Heart right ventricle (tissue), 16 donors: ENCODE data around the gene POLDIP3. TPM values are rescaled to one million over a fixed set of nuclear protein-coding genes. Genes with fewer than 3 reads are reported as not detected.
"Not testable (repeated sequence)": the region's sequence is repeated elsewhere in the genome, so short reads cannot be mapped to it uniquely, and the experiment has no call there.

Experiments used
- ATAC-seq, 8 donors: fragments of 200-7000 bp; cut with Tn5 transposase; one replicate each; pipeline ENCODE4 v1.9.1; 2020; ENCODE audit warnings: mild to moderate bottlenecking in 8 of 8, moderate library complexity in 8 of 8, moderate number of reproducible peaks in 1 of 8
- DNase-seq, 2 donors: peaks; one replicate each; pipeline ENCODE4 v3.0.0-alpha.2; 2020
- H3K27ac ChIP-seq, 10 donors: fragments of 200-600 bp; sonication (generic) in 2 of 10; one replicate each; pipeline versions ENCODE4 v1.5.0 to v1.8.0; 2020 to 2022; ENCODE audit warnings: mild to moderate bottlenecking in 3 of 10
- H3K27me3 ChIP-seq, 7 donors: fragments of 200-600 bp; one replicate each; pipeline ENCODE4 v1.8.0; 2021 to 2022; ENCODE audit warnings: mild to moderate bottlenecking in 2 of 7
- H3K36me3 ChIP-seq, 9 donors: fragments of 200-600 bp; sonication (generic) in 1 of 9; one replicate each; pipeline versions ENCODE4 v1.5.0 to v1.8.0; 2020 to 2022; ENCODE audit warnings: mild to moderate bottlenecking in 2 of 9
- H3K4me1 ChIP-seq, 9 donors: fragments of 200-600 bp; sonication (generic) in 1 of 9; one replicate each; pipeline versions ENCODE4 v1.5.0 to v1.8.0; 2020 to 2022; ENCODE audit warnings: mild to moderate bottlenecking in 4 of 9
- H3K4me3 ChIP-seq, 10 donors: fragments of 200-600 bp; sonication (generic) in 2 of 10; one replicate each; pipeline versions ENCODE4 v1.5.0 to v1.8.0; 2020 to 2022; ENCODE audit warnings: mild to moderate bottlenecking in 7 of 10, moderate library complexity in 2 of 10
- H3K9me3 ChIP-seq, 11 donors: fragments of 200-600 bp in 10 of 11; sonication (generic) in 2 of 11; one replicate each; pipeline versions ENCODE4 v1.5.0 to v1.8.0; 2013 to 2022; ENCODE audit warnings: mild to moderate bottlenecking in 2 of 11, control low read depth in 1 of 11, moderate library complexity in 1 of 11
- WGBS, 2 donors: extraction: QIAGEN DNeasy Blood & Tissue Kit; methylation state at CpG; one replicate each; pipeline ENCODE4 v1.1.7; 2013; ENCODE audit warnings: inconsistent platforms in 1 of 2; 5-methylcytosine and 5-hydroxymethylcytosine counted together
- intact Hi-C, 10 donors: fragments of 100-400 bp; cut with DNase I; formaldehyde crosslinking; loops; one replicate each; pipeline versions ENCODE4 v1.11.1 to v1.14.2; 2022
- polyA plus RNA-seq, 2 donors: library from polyadenylated mRNA; stranded (reverse); fragments of 200-250 nt; gene quantifications; one replicate each; pipeline ENCODE4 v1.2.3, GENCODE V29; 2013
- total RNA-seq, 10 donors: library from RNA; stranded (reverse); fragmentation: NEBNext Ultra II Directional in 3 of 10; extraction: Animal tissue kit (Norgen Biotek cat#: 25700) in 3 of 10; gene quantifications; one replicate each; pipeline versions ENCODE4 v1.2.1 to v1.2.4, GENCODE V29; 2021 to 2023
- TF ChIP-seq, protein P1 (sequence below), 9 donors: fragments of 200-600 bp; sonication (generic) in 2 of 9; IDR thresholded peaks; one replicate each; pipeline versions ENCODE4 v1.5.0 to v1.8.0; 2021 to 2022; ENCODE audit warnings: antibody characterized with exemption in 9 of 9, mild to moderate bottlenecking in 5 of 9, moderate library complexity in 1 of 9
- donor health status: Arrhythmogenic right ventricular cardiomyopathy.
- donor health status: ischemic (EF 13 %, LVEDD 7.1; RV severe dilation, severe dysfunction).
- donor health status: healthy with polysubstance abuse.
- donor health status: DM: no; HTN: yes; CAD: no.
- donor health status: DM: no; HTN: no; CAD: no.
- donor health status: ischemic (EF 25% LVEDD 6.9; RV normal size, moderate dysfunction).
- donor health status: ischemic (EF 25% LVEDD 5.7; RV mildly dilated, moderate dysfunction).
- donor health status: healthy.
- donor health status: DM: yes; HTN: yes; CAD: no.
- donor health status: Ischemic cardiomyopathy.
- donor health status: ischemic (EF 35%, LVEDD 5.7; RV mildly dilated, moderate dysfunction).
- donor health status: nonischemic (EF 11% LVEDD 7.7; RV severe dilation, severe dysfunction).
- donor health status: DM: yes; HTN: yes; CAD: no.
- donor health status: PGD.
- donor health status: ischemic (EF 29% LVEDD 5.4; RV normal size, mild dysfunction).
- donor health status: nonischemic (EF 23%, LVEDD 6.1; RV moderate dilation, normal function).

Gene POLDIP3
- total and polyA plus RNA-seq, 12 donors, result 11.9 to 42.6 (median 32.5) TPM

DNA sequence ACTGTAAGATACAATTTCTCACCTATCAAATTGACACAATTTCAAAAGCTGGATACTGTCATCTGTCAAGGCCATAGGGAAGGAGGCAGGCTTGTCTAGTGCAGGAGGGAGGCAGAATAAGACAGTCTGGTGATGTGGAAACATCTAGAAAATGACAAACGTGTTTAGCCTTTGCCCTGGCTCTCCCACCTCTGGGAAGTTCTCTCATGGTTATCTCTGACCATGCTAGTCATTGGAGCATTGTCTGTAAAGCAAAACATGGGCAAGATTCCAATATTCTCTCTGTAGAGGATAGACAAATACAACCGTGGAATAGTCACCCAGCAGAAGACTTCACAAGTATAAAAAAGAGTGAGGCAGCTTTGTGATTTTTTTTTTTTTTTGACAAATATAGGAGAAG, 70.0 kb downstream of the POLDIP3 start:
- WGBS, 2 donors, result 3% methylated on average over 2 of the region's 2 CpGs
- no peak overlapping the region for H3K4me3 ChIP-seq
- H3K36me3 ChIP-seq, result no peaks in the 10 kb centered on the region
- no peaks in the 10 kb centered on the region for H3K27me3 ChIP-seq
- TF ChIP-seq, protein P1, sequence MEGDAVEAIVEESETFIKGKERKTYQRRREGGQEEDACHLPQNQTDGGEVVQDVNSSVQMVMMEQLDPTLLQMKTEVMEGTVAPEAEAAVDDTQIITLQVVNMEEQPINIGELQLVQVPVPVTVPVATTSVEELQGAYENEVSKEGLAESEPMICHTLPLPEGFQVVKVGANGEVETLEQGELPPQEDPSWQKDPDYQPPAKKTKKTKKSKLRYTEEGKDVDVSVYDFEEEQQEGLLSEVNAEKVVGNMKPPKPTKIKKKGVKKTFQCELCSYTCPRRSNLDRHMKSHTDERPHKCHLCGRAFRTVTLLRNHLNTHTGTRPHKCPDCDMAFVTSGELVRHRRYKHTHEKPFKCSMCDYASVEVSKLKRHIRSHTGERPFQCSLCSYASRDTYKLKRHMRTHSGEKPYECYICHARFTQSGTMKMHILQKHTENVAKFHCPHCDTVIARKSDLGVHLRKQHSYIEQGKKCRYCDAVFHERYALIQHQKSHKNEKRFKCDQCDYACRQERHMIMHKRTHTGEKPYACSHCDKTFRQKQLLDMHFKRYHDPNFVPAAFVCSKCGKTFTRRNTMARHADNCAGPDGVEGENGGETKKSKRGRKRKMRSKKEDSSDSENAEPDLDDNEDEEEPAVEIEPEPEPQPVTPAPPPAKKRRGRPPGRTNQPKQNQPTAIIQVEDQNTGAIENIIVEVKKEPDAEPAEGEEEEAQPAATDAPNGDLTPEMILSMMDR (IDR thresholded peaks at IDR 0.05), result no peak
- DNase-seq (no peak), ATAC-seq (peak in 4 of 8 donors; percentile 15 to 59 (median 44))
- H3K4me1 ChIP-seq, result peaks cover 0 to 4% (median 0%) of the 10 kb centered on the region in 9 donors
- H3K27ac ChIP-seq, result no peak overlapping the region
- intact Hi-C loops, result no loop called here
- H3K9me3 ChIP-seq, result no peaks in the 10 kb centered on the region

DNA sequence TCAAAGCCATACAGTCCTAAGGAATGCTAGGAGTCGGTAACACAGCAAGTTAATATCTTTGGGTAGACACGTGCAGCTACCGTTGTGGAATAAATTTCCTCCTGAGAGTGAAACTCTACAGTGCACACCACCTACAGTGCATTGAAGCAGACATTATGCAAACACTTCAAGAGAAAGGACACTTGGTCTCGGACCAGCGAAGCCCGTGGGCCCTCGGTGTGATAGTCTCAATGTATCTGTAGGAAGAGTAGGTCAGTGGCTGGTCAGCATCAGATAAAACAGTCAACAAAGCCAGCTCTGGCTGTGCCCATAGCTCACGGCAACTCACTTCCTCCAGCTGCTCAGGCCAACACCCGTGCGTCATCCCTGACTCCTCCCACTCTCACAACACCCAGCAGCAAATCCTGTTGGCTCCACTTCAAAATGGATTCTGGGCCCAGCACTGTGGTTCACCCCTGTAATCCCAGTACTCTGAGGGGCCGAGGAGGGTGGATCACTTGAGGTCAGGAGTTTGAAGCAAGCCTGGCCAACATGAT, 75.4 kb downstream of the POLDIP3 start:
- H3K4me3 ChIP-seq, H3K36me3 ChIP-seq, H3K9me3 ChIP-seq, DNase-seq, H3K27me3 ChIP-seq, intact Hi-C loops: not testable (repeated sequence)
- Histone ChIP-seq H3K27ac (peak overlapping the region in 7 of 10 donors; percentile 25 to 76 (median 49)), H3K4me1 (peaks cover 0 to 22% (median 10%) of the 10 kb centered on the region in 9 donors)
- 22 to 34% methylated on average over 7 to 9 of the region's 11 CpGs for WGBS, 2 donors
- peak in 7 of 8 donors; percentile 74 to 92 (median 83) for ATAC-seq

DNA sequence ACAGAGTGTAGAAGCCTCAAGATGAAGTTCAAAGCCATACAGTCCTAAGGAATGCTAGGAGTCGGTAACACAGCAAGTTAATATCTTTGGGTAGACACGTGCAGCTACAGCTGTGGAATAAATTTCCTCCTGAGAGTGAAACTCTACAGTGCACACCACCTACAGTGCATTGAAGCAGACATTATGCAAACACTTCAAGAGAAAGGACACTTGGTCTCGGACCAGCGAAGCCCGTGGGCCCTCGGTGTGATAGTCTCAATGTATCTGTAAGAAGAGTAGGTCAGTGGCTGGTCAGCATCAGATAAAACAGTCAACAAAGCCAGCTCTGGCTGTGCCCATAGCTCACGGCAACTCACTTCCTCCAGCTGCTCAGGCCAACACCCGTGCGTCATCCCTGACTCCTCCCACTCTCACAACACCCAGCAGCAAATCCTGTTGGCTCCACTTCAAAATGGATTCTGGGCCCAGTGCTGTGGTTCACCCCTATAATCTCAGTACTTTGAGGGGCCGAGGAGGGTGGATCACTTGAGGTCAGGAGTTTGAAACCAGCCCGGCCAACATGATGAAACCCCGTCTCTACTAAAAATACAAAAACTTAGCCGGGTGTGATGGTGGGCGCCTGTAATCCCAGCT, 77.4 kb downstream of the POLDIP3 start:
- DNase-seq, H3K36me3 ChIP-seq, H3K4me3 ChIP-seq, H3K9me3 ChIP-seq, intact Hi-C loops, H3K27me3 ChIP-seq: not testable (repeated sequence)
- Histone ChIP-seq H3K27ac (peak overlapping the region in 8 of 10 donors; percentile 30 to 79 (median 68)), H3K4me1 (peaks cover 0 to 22% (median 10%) of the 10 kb centered on the region in 9 donors)
- 53 to 65% methylated on average over 8 to 11 of the region's 14 CpGs for WGBS, 2 donors
- ATAC-seq, result peak; percentile 70 to 93 (median 86)

DNA sequence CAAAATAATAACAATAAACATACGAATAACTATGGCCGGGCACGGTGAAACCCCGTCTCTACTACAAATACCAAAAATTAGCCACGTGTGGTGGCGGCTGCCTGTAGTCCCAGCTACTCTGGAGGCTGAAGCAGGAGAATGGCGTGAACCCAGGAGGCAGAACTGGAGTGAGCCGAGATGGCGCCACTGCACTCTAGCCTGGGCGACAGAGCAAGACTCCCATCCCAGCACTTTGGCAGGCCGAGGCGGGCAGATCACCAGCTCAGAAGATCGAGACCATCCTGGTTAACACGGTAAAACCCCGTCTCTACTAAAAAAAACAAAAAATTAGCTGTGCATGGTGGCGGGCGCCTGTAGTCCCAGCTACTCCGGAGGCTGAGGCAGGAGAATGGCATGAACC, 78.0 kb downstream of the POLDIP3 start:
- 96 to 97% methylated on average over 18 of the region's 18 CpGs for WGBS, 2 donors
- Histone ChIP-seq H3K4me1 (peaks cover 0 to 22% (median 10%) of the 10 kb centered on the region in 9 donors), H3K27ac (peak overlapping the region in 8 of 10 donors; percentile 9 to 78 (median 39))
- intact Hi-C loops, H3K27me3 ChIP-seq, H3K9me3 ChIP-seq, DNase-seq, H3K4me3 ChIP-seq, ATAC-seq, H3K36me3 ChIP-seq: not testable (repeated sequence)

DNA sequence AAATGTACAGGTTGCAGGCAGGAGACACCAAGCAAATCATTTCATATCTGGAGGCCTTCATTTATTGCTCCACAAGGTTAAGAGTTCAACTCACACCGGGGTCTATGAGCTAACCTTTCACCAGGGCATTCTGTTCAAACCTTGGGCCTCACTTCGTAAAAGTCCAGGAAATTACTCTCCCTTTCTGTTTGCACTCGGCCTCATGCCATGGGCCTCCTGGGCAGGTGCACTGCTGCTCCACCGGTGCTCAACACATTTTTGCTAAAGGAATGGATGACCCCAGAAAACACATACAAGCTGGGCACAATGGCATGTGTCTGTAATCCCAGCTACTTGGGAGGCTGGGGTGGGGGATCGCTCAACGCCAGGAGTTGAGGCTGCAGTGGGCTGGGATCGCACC, 78.5 kb downstream of the POLDIP3 start:
- intact Hi-C loops, result no loop called here

DNA sequence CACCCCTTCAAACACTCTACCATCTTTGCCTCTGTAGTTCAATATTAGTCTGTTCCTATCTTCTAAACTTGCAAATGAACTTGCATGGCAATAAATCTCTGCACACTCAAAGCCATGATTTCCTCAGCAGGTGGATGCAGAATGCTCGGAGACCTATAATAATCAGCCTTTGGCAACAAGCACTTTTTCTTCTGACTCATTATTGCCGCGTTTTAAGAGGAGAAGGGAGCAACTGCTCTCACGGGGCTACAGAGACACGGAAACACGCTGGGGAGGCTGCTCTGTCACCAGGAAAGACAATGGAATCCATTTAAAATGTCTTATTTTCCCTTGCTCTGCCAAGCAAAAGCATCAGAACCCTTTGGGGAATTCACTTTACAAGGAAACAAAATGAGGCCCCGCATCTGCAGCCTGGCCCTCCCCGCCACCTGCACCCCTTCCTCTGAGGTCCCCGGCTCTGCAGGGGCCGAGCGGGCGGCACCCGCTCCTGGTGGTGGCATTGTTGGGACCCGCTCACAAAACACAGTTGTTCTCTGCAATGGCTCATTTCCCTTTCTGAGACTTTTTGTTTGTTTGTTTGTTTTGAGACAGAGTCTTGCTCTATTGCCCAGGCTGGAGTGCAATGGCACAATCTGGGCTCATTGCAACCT, 79.5 kb downstream of the POLDIP3 start:
- H3K27ac ChIP-seq, DNase-seq, intact Hi-C loops, ATAC-seq, H3K4me3 ChIP-seq, H3K27me3 ChIP-seq, H3K36me3 ChIP-seq, H3K9me3 ChIP-seq: not testable (repeated sequence)
- H3K4me1 ChIP-seq, result peaks cover 0 to 22% (median 10%) of the 10 kb centered on the region in 9 donors
- 64 to 84% methylated on average over 3 of the region's 14 CpGs for WGBS, 2 donors

More for the DNA sequence above, 78.5 kb downstream of the POLDIP3 start:
- Histone ChIP-seq H3K36me3 (no peaks in the 10 kb centered on the region), H3K27me3 (peaks cover 0 to 4% (median 0%) of the 10 kb centered on the region in 7 donors), H3K9me3 (no peaks in the 10 kb centered on the region), H3K27ac (peak overlapping the region in 1 of 10 donors; percentile 38), H3K4me1 (peaks cover 0 to 22% (median 10%) of the 10 kb centered on the region in 9 donors), H3K4me3 (no peak overlapping the region)
- ATAC-seq (no peak), DNase-seq (no peak)
- 91 to 94% methylated on average over 7 of the region's 7 CpGs for WGBS, 2 donors
- TF ChIP-seq, protein P1 (IDR thresholded peaks at IDR 0.05), result no peak

Other genes starting within 250 kb of the POLDIP3 start
- 1 to 10 TPM in 7 of 10 donors, under 1 TPM in 3; 0.45 to 6.4 (median 1.6) TPM for gene NFAM1, start 182.5 kb downstream of the POLDIP3 start, total RNA-seq
- under 1 TPM; 0.38 to 0.44 TPM for gene NFAM1, start 182.5 kb downstream of the POLDIP3 start, polyA plus RNA-seq
- gene RRP7A, start 95.1 kb downstream of the POLDIP3 start, total RNA-seq, result 10 to 100 TPM; 20.8 to 35.2 (median 26.1) TPM
- 10 to 100 TPM; 21.9 to 28.3 TPM for gene RRP7A, start 95.1 kb downstream of the POLDIP3 start, polyA plus RNA-seq
- 1 to 10 TPM; 1.7 to 6.1 (median 3.5) TPM for gene SERHL2, start 60.9 kb downstream of the POLDIP3 start, total RNA-seq
- gene SERHL2, start 60.9 kb downstream of the POLDIP3 start, polyA plus RNA-seq, result 1 to 10 TPM; 1.4 to 4.7 TPM
- 1 to 10 TPM in 1 of 10 donors, under 1 TPM in 9; 0.32 to 1.2 (median 0.50) TPM for gene ATP5MGL, start 25.7 kb upstream of the POLDIP3 start, total RNA-seq
- not detected for gene ATP5MGL, start 25.7 kb upstream of the POLDIP3 start, polyA plus RNA-seq
- gene CYB5R3, start 34.5 kb upstream of the POLDIP3 start, total RNA-seq, result 100 to 1,000 TPM; 261 to 633 (median 312) TPM
- gene CYB5R3, start 34.5 kb upstream of the POLDIP3 start, polyA plus RNA-seq, result 100 to 1,000 TPM in 1 of 2 donors, 10 to 100 TPM in 1; 91.9 to 303 TPM
- gene A4GALT, start 106.0 kb upstream of the POLDIP3 start, total RNA-seq, result 100 to 1,000 TPM in 2 of 10 donors, 10 to 100 TPM in 8; 61.4 to 123 (median 80.6) TPM
- gene A4GALT, start 106.0 kb upstream of the POLDIP3 start, polyA plus RNA-seq, result 100 to 1,000 TPM in 1 of 2 donors, 10 to 100 TPM in 1; 95.0 to 167 TPM
- gene ARFGAP3, start 242.4 kb upstream of the POLDIP3 start, total RNA-seq, result 10 to 100 TPM; 10.6 to 29.4 (median 23.2) TPM
- gene ARFGAP3, start 242.4 kb upstream of the POLDIP3 start, polyA plus RNA-seq, result 10 to 100 TPM; 21.9 to 24.4 TPM